Measurements from ENCODE around the gene HDHD5. TPM values are rescaled to one million over a fixed set of nuclear protein-coding genes. Genes with fewer than 3 reads are reported as not detected.

HDHD5 gene
- total RNA-seq, 2 donors from 2014 or later: 32.6 to 50.1 TPM

DNA sequence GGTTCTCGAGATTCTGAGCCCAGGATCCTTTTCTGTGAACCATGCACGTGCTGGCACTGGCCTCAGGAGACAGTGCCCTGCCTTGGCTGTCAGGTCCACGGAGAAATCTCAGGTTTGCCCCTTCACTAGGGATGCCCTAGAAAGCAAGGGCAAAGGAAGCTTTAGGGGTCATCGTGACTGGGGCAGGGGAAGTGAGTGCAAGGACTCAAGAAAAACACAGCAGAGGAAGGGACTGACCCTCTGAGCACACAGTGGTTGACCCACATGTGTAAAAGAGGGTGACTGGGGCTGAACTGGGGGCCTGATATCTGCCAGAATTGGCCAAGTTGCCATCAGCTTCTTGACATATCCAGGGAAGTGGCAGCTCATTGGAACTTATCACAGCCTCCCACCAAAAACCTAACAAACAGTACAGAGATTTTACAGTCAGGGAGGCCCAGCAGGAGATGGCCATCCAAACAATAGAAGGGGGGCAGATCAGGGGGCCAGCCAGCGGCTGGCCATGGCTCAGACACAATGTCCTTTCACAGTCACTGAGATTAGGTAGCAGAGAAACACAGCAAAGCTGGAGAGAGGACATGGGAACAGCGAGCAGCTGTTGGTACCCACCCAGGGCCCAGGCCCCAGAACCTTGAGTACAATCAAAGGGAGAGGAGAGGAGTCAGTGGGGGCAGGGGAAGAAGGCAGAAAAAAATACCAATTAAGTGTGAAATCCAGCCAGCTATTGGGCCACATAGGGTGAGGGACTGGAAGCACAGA lies 42.3 kb downstream of the HDHD5 start:
- Histone ChIP-seq H3K27ac (no peak overlapping the region), H3K27me3 (replicated peaks; ENCODE audit: insufficient read depth) (peaks cover 4% of the 10 kb centered on the region), H3K4me1 (ENCODE audit: control insufficient read depth in 1 of 2, low read depth in 2 of 2) (peaks cover 3 to 5% of the 10 kb centered on the region in 2 donors), H3K36me3 (no peaks in the 10 kb centered on the region), H3K9me3 (no peaks in the 10 kb centered on the region), H3K4me3 (no peak overlapping the region)
- TF ChIP-seq, protein P1, sequence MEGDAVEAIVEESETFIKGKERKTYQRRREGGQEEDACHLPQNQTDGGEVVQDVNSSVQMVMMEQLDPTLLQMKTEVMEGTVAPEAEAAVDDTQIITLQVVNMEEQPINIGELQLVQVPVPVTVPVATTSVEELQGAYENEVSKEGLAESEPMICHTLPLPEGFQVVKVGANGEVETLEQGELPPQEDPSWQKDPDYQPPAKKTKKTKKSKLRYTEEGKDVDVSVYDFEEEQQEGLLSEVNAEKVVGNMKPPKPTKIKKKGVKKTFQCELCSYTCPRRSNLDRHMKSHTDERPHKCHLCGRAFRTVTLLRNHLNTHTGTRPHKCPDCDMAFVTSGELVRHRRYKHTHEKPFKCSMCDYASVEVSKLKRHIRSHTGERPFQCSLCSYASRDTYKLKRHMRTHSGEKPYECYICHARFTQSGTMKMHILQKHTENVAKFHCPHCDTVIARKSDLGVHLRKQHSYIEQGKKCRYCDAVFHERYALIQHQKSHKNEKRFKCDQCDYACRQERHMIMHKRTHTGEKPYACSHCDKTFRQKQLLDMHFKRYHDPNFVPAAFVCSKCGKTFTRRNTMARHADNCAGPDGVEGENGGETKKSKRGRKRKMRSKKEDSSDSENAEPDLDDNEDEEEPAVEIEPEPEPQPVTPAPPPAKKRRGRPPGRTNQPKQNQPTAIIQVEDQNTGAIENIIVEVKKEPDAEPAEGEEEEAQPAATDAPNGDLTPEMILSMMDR (IDR thresholded peaks at IDR 0.05): no peak
- ATAC-seq (ENCODE audit: insufficient number of reproducible peaks, low FRiP score, low read depth): no peak
- DNase-seq (ENCODE audit: low spot score): no peak

DNA sequence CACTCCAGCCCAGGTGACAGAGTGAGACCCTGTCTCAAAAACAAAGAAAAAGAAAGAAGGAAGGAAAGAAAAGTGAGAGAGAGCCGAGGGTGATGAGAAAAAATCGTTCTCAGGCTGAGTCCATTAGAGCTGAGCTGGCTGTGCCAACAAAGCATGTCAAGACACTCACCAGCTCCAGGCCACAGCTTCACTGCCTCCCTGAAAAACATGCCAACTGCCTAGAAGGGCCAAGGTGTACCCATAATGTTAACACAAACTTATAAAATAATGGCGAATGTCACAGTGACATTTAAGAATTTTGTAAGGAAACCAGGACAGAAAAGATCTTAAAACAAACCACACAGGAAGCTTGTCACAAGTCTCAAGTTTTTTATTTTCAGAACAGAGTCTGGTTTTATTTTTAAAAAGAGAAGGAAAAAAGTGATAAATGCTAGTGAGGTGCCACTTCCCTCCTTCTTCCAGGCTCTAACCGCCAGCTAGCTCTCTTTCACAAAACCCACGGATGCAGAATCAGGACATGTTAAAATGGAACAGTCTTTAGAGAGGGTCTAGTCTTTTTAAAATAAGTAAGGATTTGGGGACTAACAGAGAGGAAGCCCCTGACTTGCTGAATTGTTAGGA lies 43.0 kb downstream of the HDHD5 start:
- no peak for ATAC-seq (ENCODE audit: insufficient number of reproducible peaks, low FRiP score, low read depth)
- TF ChIP-seq, protein P1 (IDR thresholded peaks at IDR 0.05): no peak
- Histone ChIP-seq H3K4me3 (no peak overlapping the region), H3K27ac (no peak overlapping the region), H3K27me3 (replicated peaks; ENCODE audit: insufficient read depth) (no peaks in the 10 kb centered on the region), H3K9me3 (no peaks in the 10 kb centered on the region), H3K36me3 (no peaks in the 10 kb centered on the region), H3K4me1 (ENCODE audit: control insufficient read depth in 1 of 2, low read depth in 2 of 2) (no peaks in the 10 kb centered on the region)
- DNase-seq (ENCODE audit: low spot score): no peak

DNA sequence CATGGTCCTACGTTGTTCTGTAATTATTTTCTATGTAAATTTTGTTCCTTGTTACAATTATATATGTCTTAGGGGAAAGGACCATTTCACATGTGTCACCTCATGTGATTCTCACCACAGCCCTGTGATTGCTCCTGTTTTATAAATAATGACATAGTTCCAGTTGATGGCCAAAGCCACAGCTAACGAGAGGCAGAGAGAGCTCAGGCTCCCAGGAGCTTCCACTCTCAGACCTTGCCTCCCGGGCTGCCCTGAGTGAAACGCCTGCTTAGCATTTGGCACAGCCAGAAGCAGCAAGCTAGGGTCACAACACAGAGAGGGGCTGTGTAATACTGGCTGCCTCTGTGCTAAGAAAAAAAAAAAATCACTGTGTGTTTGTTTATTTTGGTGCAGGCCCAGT lies 43.8 kb downstream of the HDHD5 start:
- ATAC-seq (ENCODE audit: insufficient number of reproducible peaks, low FRiP score, low read depth) (no peak), DNase-seq (ENCODE audit: low spot score) (no peak)
- Histone ChIP-seq H3K9me3 (no peaks in the 10 kb centered on the region), H3K27me3 (replicated peaks; ENCODE audit: insufficient read depth) (no peaks in the 10 kb centered on the region), H3K4me3 (no peak overlapping the region), H3K36me3 (peaks cover under 1% of the 10 kb centered on the region), H3K27ac (no peak overlapping the region), H3K4me1 (ENCODE audit: control insufficient read depth in 1 of 2, low read depth in 2 of 2) (no peaks in the 10 kb centered on the region)
- TF ChIP-seq, protein P1 (IDR thresholded peaks at IDR 0.05): no peak

DNA sequence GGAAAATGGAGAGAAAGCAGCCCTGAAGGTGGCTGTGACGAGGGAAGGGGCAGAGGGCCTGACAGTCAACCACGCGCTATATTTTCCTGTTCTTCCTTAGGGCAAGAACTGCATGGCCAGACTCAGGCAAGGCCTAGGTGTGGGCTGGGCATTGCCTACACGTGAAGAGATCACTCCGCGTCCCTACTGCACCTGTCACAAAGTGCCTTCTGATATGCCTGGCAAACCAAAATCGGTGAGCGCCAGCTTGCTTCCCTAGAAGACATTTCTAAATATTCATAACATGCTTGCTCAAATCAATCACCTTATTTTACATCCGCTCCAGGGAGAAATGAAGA lies 44.2 kb downstream of the HDHD5 start:
- Histone ChIP-seq H3K27me3 (replicated peaks; ENCODE audit: insufficient read depth) (no peaks in the 10 kb centered on the region), H3K27ac (no peak overlapping the region), H3K36me3 (peaks cover 4% of the 10 kb centered on the region), H3K9me3 (no peaks in the 10 kb centered on the region), H3K4me3 (no peak overlapping the region), H3K4me1 (ENCODE audit: control insufficient read depth in 1 of 2, low read depth in 2 of 2) (no peaks in the 10 kb centered on the region)
- DNase-seq (ENCODE audit: low spot score): no peak
- ATAC-seq (ENCODE audit: insufficient number of reproducible peaks, low FRiP score, low read depth): no peak
- TF ChIP-seq, protein P1 (IDR thresholded peaks at IDR 0.05): no peak

DNA sequence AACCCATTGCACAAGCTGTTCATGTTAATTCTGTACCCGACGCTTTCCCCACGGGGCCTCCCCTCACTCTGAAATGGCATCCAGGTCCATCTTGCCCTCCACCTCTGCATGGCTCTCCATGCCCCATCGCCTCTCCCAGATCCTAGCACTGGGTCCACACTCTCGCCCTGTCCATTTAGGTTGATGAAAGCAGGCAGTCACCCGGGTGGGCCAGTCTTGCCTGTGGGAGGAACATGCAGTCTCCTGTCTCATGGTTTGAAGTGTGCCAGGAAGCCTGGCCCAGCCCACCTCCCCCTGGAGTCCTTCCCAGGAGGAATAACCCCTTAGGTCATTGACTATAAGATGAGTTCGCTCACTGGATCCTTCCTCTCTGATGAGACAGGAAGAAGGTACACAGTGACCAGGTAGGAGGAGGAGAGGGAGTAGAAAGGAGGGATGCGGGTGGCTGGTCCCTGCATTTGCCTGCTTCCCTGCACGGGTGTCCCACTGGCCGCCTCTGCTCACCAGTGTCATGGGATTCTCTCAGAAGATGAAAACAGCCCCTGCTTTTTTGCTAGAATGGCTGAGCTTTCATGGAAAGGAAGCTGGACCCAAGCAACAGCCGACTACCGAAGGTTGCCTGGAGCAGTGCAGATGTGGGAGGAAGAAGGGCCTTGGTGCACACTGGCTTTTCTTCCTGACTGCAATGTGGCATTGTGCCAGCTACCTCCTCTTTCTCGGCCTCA lies 44.7 kb downstream of the HDHD5 start:
- no peaks in the 10 kb centered on the region for H3K9me3 ChIP-seq
- H3K27me3 ChIP-seq (replicated peaks; ENCODE audit: insufficient read depth): no peaks in the 10 kb centered on the region
- DNase-seq (ENCODE audit: low spot score) (no peak), ATAC-seq (ENCODE audit: insufficient number of reproducible peaks, low FRiP score, low read depth) (no peak)
- TF ChIP-seq, protein P1 (IDR thresholded peaks at IDR 0.05): no peak
- no peak overlapping the region for H3K4me3 ChIP-seq
- no peaks in the 10 kb centered on the region for H3K4me1 ChIP-seq (ENCODE audit: control insufficient read depth in 1 of 2, low read depth in 2 of 2)
- no peak overlapping the region for H3K27ac ChIP-seq
- H3K36me3 ChIP-seq: peaks cover 9% of the 10 kb centered on the region

Measured in thoracic aorta (tissue), 2 donors.